GM12801 (cell line): ENCODE results near the gene TLE1.

Experiments used
- TF ChIP-seq, protein P1 (sequence below): IDR thresholded peaks from one replicate; pipeline ENCODE4 v1.5.1; 2011; ENCODE audit warnings: control low read depth; ENCODE audit not compliant: insufficient read length; ENCODE audit errors: extremely low read depth

The TLE1 gene

GRCh38 chr9:81581986-81582385 lies 107.4 kb downstream of the TLE1 start:
- TF ChIP-seq, protein P1, sequence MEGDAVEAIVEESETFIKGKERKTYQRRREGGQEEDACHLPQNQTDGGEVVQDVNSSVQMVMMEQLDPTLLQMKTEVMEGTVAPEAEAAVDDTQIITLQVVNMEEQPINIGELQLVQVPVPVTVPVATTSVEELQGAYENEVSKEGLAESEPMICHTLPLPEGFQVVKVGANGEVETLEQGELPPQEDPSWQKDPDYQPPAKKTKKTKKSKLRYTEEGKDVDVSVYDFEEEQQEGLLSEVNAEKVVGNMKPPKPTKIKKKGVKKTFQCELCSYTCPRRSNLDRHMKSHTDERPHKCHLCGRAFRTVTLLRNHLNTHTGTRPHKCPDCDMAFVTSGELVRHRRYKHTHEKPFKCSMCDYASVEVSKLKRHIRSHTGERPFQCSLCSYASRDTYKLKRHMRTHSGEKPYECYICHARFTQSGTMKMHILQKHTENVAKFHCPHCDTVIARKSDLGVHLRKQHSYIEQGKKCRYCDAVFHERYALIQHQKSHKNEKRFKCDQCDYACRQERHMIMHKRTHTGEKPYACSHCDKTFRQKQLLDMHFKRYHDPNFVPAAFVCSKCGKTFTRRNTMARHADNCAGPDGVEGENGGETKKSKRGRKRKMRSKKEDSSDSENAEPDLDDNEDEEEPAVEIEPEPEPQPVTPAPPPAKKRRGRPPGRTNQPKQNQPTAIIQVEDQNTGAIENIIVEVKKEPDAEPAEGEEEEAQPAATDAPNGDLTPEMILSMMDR, result no peak

DNA sequence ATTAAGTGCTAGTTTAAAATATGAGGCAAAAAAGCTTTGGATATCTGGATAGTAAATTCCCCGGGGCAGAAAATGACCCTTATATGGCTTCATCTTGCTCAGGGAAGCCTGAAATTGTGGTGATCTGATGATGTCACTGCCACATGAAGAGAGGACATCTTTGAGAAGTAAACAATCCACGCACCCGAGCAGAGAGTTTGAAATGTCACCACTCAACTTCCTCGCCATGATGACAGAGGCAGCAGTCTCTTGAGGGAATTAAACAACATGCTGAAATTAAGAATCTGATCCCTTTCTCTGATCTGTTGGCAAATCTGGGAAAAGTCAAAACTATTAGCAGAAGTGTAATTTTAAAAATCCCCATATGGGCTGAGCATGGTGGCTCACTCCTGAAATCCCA lies 110.0 kb downstream of the TLE1 start:
- TF ChIP-seq, protein P1, result no peak

GRCh38 chr9:81578606-81579005 lies 110.7 kb downstream of the TLE1 start:
- TF ChIP-seq, protein P1, result no peak

GRCh38 chr9:81575956-81576355 lies 113.4 kb downstream of the TLE1 start:
- TF ChIP-seq, protein P1, result no peak

- TF ChIP-seq, protein P1, result no peak
These were observed 114.9 kb downstream of the TLE1 start for GRCh38 chr9:81574405-81574804.

- TF ChIP-seq, protein P1, result no peak
These were observed 115.7 kb downstream of the TLE1 start for GRCh38 chr9:81573415-81574321.

- TF ChIP-seq, protein P1, result no peak
These were observed 119.3 kb downstream of the TLE1 start for GRCh38 chr9:81570083-81570482.
